Suprapubic skin (tissue), 4 donors: Measurements from ENCODE around the gene LAIR2.

Source experiments
- CTCF ChIP-seq, 2 donors: fragments of 200-600 bp in 1 of 2; fragments of 450-650 bp in 1 of 2; sonication (generic) in 1 of 2; IDR thresholded peaks; one replicate each; pipeline ENCODE4 v1.5.1; 2016 to 2019; ENCODE audit warnings: antibody characterized with exemption in 2 of 2, mild to moderate bottlenecking in 1 of 2, moderate library complexity in 1 of 2
- EP300 ChIP-seq: sonication (generic); formaldehyde crosslinking; IDR thresholded peaks from one replicate; pipeline ENCODE4 v1.6.1; 2017; ENCODE audit warnings: antibody characterized with exemption
- POLR2A ChIP-seq, 2 donors: fragments of 450-650 bp; IDR thresholded peaks; one replicate each; pipeline ENCODE4 v1.6.1; 2017; ENCODE audit warnings: antibody characterized with exemption in 2 of 2, mild to moderate bottlenecking in 2 of 2, moderate library complexity in 2 of 2
- POLR2AphosphoS5 ChIP-seq, 3 donors: sonication (generic); formaldehyde crosslinking; IDR thresholded peaks; one replicate each; pipeline ENCODE4 v1.6.1; 2017; ENCODE audit warnings: antibody characterized with exemption in 3 of 3

DNA sequence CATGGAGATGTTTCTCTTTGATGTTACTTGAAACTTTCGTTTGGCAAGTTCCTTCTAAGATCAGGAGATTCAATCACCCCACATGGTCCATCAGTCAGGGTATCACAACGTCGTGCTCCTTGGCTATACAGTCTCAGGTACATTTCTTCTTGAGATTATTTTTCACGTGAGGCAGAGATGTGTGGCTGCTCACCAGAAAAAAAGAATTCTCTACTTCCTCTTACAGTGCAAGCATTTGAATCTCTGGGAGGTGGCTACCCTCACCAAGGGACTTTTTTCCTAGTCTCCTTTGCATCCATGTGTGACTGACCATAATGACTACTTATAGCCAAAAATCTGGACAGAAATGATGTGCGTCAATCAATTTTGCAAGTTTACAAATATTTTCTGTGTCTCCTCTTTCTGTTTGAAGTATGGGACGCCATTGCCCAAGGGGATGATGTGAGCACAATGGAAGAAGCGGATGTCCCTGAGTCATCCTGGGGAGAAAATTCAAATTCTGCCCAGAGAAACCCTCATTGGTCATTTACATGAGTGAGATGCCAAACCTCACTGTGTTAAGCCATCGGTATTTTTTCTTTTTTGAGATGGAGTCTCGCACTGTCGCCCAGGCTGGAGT lies 8.6 kb upstream of the LAIR2 start:
- TF ChIP-seq CTCF (IDR thresholded peaks at IDR 0.05) (no peak), EP300 (no peak), POLR2A (IDR thresholded peaks at IDR 0.05) (no peak), POLR2AphosphoS5 (IDR thresholded peaks at IDR 0.05) (no peak)
